Left colon (tissue), 2 donors: ENCODE data around the gene PI4K2A. TPM values are rescaled to one million over a fixed set of nuclear protein-coding genes. Genes with fewer than 3 reads are reported as not detected.
A peak's percentile ranks its signal among the peaks of the same experiment; 100 is the strongest.
"Not testable (repeated sequence)": the region's sequence is repeated elsewhere in the genome, so short reads cannot be mapped to it uniquely, and the experiment has no call there.

Experiments
- ATAC-seq: fragments of 200-7000 bp; cut with Tn5 transposase; one replicate; pipeline ENCODE4 v1.9.1; 2020; ENCODE audit warnings: mild to moderate bottlenecking, moderate library complexity
- DNase-seq, 2 donors: peaks; one replicate each; pipeline ENCODE4 v3.0.0-alpha.2; 2020
- intact Hi-C, 2 donors: fragments of 100-400 bp; cut with DNase I in 1 of 2; cut with micrococcal nuclease in 1 of 2; formaldehyde crosslinking; loops; one replicate each; pipeline versions ENCODE4 v1.11.2 to v1.14.0; 2022; cut with DNase I, micrococcal nuclease
- total RNA-seq, 2 donors: library from RNA; stranded (reverse); fragmentation: NEBNext Ultra II Directional; extraction: Animal tissue kit (Norgen Biotek cat#: 25700); gene quantifications; one replicate each; pipeline ENCODE4 v1.2.1, GENCODE V29; 2021
- donor health status: DM: no; HTN: no; CAD: no.
- donor health status: DM: yes; HTN: yes; CAD: no.

PI4K2A gene
- total RNA-seq, 2 donors from 2014 or later = 9.4 to 13.0 TPM

DNA sequence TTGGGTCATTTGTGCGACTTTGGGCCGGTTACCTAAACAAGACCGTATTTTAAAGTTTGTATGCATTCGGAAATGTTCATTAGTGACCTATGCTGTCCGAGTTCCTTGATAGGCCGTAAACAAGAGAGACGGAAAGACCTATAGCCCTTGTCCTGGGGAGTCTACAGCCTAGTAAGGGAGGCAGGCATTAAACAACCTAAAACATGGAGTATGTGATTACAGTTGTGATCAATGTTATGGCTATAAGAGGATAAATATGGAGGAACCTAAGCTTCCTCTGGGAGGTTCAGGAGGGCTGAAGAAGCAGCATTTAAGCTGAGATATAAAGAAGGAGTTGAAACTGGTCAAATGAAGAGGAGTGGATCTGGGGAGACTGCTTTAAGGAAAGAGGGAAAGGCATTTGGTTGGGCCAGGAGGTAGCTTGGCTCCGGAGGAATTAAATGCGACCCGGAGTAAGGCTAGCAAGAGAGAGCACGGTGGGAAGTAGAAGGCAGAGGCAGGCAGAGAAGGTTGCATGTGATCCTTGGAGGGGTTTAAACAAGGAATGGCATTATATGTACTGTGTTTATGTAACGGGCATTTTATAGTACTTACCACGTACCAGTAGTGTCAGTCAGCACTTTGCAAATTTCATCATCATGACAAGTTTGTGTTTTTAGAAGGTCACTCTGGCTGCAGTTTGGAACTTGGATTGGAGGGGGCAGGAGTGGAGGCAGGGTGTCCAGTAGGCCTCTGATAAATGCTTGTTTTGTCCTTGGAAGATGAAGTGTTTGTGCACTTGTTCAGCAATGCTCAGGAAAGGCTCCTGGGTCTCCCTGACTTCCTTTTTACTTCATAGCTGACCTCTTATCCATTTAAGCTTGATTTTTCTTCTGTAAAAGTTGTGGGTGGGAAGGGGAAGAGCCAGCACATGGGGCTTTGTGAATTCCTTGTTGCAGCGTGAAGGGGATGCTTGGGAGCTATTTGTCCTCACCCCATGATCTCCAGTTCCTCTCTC lies 47.6 kb downstream of the PI4K2A start:
- intact Hi-C loops = loop anchor here in 1 of 2 donors (10.0 kb wide), 1 partner anchor 47 kb away; the partner anchor contains the start of gene ZFYVE27
- DNase-seq (no peak), ATAC-seq (no peak)

DNA sequence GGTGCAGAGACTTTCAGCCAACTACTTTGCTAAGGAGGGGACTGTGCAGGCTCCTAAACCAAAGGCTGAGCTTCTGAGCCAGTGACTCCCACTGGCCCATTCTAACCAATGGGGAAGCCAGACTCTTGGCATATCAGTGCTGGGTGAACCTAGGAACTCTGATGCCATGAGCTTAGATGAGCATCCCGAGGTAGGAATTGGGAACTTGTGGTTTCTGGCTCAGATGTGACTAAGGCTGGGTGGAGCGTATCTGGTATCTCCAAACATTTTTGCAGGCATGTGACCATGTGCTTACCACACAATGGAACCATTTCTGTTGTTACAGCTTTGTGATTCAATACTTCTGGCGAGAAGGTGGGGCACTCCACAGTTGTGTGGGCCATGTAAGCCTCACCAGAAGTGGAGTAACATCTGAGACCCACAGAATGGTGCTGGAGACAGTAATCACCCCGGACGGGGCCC lies 49.1 kb downstream of the PI4K2A start:
- ATAC-seq = no peak
- intact Hi-C loops = loop anchor here in 1 of 2 donors (10.0 kb wide), 1 partner anchor 45 kb away; the partner anchor contains the start of gene ZFYVE27
- no peak for DNase-seq

DNA sequence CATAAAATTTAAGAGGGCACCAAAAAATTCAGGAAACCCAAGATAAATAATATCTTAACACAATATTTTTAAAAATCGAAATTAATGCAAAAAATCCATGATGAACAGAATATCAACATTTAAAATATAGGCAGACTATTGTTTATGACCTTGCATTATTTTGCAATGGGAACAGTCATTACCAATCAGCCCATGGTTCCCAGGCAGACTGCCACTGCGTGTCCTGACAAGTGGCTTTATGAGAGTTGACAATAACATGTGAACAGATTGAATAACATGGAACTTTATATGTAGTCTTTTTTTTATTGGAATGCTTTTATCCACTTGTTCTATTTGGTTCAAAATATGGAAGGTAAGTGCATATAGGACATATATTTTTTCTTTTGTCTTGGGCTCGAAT lies 49.7 kb downstream of the PI4K2A start:
- DNase-seq (no peak), ATAC-seq (no peak)
- intact Hi-C loops = no loop called here

DNA sequence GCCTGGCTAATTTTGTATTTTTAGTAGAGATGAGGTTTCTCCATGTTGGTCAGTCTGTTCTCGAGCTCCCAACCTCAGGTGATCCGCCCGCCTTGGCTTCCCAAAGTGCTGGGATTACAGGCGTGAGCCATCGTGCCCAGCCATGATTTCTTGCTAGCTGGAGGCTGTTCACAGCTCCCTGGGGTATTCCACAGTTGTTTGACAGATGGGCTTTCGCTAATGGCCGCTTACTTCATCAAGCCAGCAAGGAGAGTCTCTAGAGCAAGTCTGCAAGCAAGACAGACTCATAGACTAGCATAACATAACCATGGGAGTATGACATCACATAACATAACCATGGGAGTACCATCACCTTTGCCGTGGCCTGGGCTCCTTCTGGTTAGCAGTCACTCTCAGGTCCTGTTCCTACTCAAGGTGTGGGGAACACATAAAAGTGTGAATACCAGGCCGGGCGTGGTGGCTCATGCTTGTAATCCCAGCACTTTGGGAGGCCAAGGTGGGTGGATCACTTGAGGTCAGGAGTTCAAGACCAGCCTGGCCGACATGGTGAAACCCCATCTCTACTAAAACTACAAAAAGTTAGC lies 57.7 kb downstream of the PI4K2A start:
- intact Hi-C loops, DNase-seq: not testable (repeated sequence)
- ATAC-seq = peak; percentile 29

DNA sequence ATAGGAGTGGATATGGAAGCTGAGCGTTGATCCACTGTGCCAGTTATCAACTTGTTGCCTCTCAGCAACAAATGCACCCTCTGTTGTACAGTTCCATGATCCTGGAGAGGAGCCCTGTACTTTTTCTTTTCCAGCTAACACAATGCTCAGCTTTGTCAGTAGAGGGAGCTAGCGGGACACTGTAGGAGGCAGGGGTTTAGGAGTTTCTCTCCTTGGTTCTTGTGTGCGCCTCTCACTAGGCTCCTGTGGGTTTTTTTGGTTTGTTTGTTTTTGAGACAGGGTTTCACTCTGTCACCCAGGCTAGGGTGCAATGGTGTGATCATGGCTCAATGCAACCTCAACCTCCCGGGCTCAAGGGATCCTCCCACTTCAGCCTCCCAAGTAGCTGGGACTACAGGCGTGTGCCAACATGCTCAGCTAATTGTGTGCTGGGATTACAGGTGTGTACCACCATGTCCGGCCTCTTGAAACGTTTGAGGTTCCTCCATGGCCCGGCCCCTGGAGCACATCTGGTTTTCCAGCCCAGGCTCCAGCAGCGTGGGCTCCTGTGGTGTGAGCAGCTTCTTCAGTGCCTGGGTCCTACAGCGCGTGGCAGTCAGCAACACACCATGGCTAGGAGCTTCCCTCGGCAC lies 61.1 kb downstream of the PI4K2A start:
- ATAC-seq (peak; percentile 69), DNase-seq (peak in 1 of 2 donors; percentile 41)

DNA sequence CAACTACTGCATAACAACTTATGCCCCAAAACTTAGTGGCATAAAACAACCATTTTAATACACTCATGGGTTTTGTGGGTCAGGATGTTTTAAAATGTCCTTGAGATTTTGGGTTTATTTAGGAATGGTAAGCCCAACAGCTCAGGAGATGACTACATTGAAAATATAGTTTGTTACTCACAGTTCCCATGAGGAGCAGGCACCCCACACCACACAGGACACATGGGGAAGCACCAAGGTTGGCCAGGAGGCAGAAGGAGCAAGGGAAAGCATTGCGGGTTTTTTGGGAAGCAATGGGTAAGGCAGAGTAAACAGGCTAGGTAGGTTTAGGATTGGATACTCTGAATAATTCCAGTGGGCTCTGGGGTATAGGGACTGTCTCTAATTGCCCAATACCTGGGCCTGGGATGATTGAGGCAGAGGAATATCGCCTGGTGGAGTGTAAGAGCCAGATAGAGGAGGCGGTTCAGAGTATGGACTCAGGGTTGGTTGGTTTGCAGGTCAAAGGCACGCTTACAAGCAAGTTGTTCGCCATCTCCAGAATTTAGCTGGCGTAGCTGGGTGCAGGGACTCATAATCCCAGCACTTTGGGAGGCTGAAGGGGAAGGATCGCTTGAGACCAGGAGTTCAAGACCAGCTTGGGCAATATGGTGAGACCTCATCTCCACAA lies 63.1 kb downstream of the PI4K2A start:
- intact Hi-C loops = no loop called here
- DNase-seq = no peak
- ATAC-seq = no peak

More for the DNA sequence above, 61.1 kb downstream of the PI4K2A start:
- intact Hi-C loops = no loop called here

DNA sequence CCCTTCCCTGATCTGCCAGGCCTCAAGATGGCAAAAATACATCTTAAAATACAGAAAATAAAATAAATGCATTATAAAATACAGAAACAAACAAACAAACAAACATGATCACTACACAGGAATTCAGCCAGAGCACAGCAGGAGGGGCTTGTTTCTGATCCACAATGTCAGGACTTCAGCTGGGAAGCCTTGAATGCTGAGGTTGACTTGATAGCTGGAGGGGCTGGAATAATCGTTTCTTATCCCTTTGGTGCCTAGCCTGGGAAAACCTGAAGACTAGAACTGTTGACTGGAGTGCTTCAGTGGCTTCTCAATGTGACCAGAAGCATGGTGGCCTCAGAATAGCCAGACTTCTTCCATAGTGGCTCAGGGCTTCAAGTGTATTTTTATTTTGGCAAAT lies 63.9 kb downstream of the PI4K2A start:
- no peak for DNase-seq
- intact Hi-C loops = no loop called here
- ATAC-seq = no peak

DNA sequence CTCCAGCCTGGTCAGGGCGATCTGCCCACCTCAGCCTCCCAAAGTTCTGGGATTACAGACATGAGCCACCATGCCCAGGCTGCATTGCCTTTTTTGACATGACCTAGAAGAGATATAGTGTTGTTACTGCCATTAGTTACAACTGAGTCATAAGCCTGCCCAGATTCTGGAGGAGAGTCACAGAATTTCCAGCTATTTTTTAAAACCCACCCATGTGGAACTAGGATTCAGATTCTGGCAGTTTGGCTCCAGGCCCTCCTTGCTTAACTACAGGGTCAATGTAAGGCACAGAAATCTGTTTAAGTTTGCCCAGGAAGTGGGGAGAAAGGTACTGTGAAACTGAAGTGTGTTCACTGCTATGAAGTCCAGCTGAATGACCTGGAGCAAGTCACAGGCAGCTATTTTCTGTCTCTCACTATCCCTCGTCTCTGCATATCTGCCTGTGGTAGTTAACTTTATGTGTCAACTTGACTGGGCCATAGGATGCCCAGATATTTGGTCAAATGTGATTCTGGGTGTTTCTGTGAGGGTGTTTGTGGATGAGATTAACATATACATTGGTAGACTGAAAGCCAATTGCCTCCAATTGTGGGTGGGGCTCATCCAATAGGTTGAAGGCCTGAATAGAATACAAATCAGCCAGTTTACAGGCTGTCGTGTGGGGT lies 64.7 kb downstream of the PI4K2A start:
- ATAC-seq = no peak
- intact Hi-C loops = no loop called here
- no peak for DNase-seq

DNA sequence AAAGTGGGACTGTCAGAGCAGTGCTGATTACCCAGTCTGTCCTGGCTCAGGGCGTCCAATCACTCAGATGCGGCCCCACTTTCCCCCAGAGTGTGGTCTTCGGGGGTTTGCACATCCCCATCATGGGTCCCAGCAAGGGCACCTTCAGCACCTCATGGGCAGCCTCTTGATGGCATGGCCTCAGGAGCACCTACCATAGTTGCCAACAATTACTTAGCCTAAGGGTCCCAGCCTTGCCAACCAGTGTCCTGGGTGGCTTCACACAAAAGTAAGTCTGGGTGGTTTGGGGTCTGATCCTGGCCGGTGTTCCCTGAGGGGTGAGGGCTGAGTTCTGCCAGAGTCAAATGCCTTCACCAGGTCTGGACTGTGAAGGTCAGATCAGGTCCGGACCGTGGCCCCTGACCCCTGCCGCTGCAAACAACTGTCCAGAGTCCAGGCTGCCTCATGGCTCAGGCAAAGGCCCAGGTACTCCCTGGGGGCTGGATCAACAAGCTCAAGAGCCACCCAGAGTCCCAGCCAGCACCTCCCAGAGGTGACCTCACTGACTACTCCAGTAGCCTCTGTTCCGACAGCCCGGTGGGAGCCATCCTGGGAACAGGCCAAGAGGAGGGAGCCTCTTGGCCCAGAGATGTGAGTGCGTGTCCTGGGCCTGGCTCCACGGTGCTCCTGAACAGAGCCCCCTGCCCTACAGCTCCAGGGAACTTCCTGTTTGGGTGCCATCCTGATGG lies 66.8 kb downstream of the PI4K2A start:
- ATAC-seq (no peak), DNase-seq (no peak)
- intact Hi-C loops = no loop called here

DNA sequence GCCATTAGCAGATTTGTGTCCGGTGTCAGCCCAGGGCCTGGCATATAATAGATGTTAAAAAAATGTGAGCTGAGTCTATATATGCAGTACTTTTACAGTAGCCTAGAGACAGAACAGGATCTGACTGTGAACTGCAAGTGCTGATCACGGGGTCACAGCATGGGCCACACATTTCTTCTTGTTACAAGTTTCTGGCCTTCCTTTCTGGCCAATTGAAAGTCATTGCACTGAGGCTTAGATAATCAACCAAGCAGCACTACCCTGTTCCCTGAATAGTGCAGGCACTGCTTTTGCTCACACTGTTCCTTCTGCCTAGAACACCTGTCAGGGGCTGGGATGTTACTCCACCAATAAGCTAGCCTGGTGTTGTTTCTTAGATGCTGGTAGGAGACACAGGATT lies 67.7 kb downstream of the PI4K2A start:
- DNase-seq (no peak), ATAC-seq (no peak)

DNA sequence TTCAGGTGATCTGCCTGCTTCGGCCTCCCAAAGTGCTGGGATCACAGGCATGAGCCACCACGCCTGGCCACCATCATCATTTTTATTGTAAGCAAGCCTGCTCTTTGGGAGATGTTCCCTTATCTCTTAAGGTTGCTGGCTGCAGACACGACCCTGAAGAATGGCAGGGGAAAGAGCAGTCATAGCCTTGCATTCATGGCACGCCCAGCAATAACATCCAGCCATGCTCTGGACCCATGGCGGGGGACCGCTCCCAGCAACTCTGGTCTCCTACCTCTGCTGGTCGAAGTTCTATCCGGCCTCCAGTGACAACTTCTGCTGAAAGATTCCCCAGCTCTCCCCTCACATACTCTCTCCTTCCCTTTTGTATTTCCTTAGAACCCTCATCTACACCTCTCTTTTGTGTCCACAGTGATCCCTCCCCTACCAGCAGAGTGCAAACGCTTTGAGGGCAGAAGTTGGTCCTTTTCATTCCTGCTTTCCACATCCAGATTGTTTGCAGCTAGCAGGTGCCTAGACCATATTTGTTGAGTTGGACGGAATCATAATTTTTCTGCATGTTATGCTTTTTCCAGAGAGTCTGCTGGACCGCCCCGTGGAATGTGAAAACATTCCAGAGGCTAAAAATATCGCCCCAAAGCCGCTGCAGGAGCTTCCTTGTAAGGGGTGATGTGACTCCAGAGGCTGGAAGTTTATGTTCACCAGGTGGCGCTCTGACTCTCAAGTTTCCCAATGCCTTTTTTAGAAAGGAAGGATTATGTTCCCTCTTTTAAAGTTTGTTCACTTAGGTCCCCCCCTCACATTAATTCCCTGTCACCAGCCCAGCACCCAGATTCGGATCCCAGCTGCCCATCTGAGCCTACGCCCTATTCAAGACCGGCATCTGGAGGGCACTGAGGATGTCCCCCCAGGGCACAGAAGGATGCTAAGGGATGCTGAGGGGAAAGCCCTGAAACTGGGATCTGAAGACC lies 68.8 kb downstream of the PI4K2A start:
- peak; percentile 34 for ATAC-seq
- intact Hi-C loops = no loop called here

More for the DNA sequence above, 67.7 kb downstream of the PI4K2A start:
- intact Hi-C loops = no loop called here

DNA sequence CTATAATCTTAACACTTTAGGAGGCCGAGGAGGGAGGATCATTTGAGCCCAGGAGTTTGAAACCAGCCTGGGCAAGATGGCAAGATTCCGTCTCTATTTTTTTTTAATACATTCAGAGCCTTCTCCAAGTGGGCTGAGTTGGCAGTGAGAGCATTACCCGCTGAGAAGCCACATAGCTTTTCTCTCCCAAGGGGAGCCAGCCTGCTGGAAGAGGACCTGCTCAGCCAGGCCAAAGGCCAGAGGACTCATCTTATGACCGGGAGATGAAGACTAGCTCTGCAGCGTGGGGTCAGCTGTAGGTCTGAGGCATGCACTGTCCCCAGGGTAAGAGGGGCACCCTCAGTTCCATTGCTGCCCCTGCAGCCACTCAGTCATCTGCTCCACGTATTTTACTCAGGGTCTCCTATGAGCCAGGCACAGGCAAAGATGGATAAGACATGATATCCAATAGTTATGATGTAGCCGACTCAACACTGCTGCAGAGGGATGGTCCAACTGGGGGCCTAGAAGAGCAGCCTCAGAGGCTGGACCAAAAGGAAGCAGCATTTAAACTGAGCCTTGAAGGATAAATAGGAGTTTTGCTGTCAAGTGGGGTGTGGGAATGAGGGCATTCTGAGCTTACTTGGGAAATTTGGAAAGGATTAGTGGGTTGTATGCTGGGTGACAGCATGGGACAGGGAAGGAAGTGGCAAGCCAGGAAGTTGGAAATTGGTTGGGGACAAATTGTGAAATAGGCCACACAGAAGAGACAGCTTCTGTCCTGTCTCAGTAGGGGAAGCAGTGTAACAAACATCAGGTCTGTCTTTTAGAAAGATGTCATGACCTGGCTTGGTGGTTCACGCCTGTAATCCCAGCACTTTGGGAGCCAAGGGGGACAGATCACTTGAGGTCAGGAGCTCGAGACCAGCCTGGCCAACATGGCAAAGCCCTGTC lies 71.4 kb downstream of the PI4K2A start:
- intact Hi-C loops = no loop called here
- DNase-seq (no peak), ATAC-seq (no peak)

More for the DNA sequence above, 68.8 kb downstream of the PI4K2A start:
- peak; percentile 68 to 83 for DNase-seq

DNA sequence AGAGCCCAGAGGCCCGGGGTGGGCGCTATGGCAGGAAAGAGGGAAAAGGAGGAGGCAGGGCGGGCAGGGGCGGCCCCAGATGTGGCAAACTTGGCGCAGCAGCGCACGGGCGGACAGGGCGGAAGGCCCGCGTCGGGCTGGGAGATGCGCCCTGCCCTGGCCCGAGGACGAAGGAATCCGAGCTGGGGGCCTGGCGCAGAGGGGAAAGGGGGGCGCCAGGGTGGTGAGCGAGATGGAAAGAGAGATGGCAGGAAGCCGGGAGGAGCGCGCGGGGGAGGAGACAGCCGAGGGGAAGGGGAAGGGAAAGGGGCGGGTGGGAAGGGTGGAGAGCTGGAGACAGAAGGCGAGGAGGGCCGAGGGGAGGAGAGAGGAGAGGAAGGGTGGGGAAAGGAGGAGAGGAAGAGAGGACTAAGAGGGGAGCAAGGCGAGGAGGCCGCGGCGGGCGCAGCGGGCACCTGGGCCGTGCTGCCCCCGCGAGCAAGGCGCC lies 72.9 kb downstream of the PI4K2A start, which contains the start of gene MARVELD1:
TSS of gene MARVELD1 (plus strand) at position 392 of the 487 bp plus-strand sequence. CDS start 147 bp downstream, outside the sequence.
- DNase-seq (peak; percentile 77 to 82), ATAC-seq (peak; percentile 19)

DNA sequence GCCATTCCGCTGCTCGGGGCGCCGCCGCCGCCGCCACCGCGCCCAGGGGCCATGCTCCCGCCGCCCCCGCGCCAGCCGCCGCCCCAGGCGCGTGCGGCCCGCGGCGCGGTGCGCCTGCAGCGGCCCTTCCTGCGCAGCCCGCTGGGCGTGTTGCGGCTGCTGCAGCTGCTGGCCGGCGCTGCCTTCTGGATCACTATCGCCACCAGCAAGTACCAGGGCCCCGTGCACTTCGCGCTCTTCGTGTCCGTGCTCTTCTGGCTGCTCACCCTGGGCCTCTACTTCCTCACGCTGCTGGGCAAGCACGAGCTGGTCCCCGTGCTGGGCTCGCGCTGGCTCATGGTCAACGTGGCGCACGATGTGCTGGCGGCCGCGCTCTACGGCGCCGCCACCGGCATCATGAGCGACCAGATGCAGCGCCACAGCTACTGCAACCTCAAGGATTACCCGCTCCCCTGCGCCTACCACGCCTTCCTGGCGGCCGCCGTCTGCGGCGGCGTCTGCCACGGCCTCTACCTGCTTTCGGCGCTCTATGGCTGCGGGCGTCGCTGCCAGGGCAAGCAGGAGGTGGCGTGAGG lies 73.4 kb downstream of the PI4K2A start:
- ATAC-seq = peak; percentile 55
- intact Hi-C loops = no loop called here
- DNase-seq = peak; percentile 76 to 79

More for the DNA sequence above, 72.9 kb downstream of the PI4K2A start, which contains the start of gene MARVELD1:
- intact Hi-C loops = no loop called here
